Measurements from ENCODE around the gene TEX28.
"Not testable (repeated sequence)": the region's sequence is repeated elsewhere in the genome, so short reads cannot be mapped to it uniquely, and the experiment has no call there.

The TEX28 gene, protein sequence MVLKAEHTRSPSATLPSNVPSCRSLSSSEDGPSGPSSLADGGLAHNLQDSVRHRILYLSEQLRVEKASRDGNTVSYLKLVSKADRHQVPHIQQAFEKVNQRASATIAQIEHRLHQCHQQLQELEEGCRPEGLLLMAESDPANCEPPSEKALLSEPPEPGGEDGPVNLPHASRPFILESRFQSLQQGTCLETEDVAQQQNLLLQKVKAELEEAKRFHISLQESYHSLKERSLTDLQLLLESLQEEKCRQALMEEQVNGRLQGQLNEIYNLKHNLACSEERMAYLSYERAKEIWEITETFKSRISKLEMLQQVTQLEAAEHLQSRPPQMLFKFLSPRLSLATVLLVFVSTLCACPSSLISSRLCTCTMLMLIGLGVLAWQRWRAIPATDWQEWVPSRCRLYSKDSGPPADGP

DNA sequence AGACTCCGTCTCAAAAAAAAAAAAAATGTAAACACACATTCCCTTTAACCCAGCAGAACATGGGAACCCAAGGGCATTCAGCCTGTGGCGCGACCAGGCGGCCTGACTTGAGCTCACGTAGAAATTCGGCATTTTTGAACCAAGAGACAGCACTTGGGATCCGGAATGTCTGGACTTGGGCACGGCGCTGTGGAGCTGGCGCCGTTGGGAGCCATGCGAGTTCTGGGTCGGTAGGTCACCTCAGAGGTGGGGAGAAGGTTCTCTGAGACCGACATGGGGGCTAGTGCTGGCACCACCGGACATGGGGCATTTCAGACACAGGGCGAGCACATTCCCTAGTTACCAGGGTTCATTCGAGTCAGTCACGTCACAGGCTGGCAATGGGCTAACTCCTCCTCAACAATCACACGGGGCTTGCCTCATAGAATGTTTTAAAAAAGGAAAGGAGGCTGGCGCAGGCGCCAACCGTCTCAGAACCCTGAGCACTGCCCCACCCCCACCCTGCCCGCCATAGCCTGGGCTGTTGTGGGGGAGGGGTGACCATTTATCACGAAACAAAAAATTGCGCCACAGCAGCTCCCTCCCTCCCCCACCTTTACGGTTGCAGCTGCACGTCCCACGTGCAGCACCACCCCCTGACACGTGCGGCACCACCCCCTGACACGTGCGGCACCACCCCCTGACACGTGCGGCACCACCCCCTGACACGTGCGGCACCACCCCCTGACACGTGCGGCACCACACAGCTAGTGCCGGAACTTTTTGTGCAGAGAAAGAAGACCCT is at the start of gene TEX28:
TEX28 (minus strand) TSS at position 334 of the 784 bp plus-strand sequence. CDS start 3,007 bp downstream, outside the sequence.
- DNase-seq: no peak

DNA sequence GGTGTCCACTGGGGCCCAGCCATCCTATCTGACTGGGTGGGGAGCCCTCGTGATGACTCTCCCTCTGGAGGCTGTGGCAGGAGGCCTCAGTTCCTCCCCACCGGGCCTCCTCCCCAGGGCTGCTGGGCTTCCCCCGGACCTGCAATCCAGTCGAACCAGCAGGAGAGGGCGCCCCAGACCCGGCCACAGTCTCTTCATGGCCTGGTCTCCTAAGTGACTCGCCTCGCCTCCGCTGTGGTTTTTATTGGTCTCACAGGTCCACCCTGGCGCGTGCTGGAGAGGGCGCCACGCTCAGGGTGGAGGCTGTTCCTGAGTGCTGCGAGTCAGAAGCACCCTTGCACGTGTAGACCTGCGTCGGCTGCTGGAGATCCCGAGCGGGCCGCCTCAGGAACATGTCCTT is 48.7 kb upstream of the TEX28 start:
- not testable (repeated sequence) for DNase-seq

DNA sequence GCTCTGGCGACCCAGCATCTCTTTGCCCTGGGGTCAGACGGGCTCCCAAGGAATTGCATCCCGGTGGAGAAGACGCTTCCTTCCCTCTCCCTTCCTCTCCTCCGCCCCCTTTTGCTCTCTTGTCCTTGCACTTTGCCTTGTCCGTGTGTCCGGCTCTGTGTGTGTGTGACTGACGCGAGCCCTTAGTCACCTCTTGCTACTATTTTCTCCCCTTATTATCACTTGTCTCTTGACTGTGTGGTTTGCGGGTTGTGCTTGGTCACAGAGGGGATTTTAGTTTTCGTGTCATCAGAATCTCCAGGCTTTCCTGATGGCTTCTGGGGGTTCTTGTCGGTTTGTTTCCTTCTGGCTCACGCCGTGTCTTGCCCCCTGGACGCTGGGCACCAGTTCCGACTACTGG is 48.1 kb upstream of the TEX28 start:
- DNase-seq: not testable (repeated sequence)

DNA sequence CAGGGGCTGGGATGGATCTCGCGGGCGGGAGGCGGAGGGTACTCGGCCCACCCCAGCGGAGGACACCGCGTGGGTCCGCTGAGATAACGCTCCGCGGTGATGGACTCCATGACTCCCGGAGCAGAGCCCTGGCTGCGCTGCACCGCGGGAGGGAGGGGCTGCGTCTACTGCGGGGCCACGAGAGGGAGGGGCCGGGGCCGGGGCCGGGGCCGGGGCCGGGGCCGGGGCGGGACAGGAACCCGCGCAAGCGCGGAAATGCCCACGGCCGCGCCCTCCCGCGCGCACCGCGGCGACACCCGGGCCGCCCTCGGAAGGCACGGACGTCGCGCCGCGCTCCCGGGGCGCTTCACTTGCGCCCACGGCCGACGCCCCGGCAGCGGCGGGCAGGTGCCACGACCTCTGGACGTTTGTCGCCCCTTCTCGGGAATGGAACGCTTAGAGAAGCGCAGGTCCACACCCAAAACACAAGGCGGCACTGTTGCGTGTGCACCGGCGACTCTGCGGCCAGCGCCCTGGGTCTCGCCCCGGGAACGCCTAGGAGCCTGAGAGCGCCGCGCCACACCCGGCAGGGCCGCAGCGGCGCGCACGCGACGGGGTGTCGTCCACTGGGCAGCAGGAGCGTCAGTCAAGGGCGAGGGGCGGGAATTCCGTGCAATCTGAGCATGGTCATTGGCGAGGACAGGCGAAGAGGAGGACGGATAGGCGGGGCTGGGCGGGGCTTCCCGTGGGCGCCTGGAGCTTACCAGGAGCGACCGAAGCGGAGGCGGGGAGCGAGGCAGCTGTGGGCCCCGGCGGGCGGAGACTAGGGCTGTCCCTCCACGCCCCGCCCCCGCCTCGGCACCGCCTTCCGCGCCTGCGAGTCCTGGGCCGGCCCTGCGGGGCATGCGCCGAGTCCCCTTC is 46.7 kb upstream of the TEX28 start:
- not testable (repeated sequence) for DNase-seq

DNA sequence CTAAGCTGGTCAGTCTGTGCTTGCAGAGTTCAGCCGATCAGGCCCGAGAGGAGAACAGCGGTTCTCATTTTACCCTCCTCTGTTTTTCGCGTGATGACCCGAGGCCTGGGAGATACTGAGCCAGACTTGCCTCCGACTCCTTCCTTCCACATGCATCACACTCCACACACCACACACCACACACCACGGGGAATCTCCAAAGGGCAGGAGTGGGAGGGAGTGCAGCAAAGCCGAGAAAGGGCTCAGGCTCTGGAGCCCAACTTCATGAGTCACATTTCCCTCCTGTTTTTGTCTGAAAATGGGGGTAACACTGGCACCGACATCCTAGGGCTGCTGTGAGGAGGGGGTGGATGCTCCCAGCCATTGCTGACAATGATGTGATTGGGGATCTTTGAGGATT is 39.6 kb upstream of the TEX28 start:
- DNase-seq: no peak

DNA sequence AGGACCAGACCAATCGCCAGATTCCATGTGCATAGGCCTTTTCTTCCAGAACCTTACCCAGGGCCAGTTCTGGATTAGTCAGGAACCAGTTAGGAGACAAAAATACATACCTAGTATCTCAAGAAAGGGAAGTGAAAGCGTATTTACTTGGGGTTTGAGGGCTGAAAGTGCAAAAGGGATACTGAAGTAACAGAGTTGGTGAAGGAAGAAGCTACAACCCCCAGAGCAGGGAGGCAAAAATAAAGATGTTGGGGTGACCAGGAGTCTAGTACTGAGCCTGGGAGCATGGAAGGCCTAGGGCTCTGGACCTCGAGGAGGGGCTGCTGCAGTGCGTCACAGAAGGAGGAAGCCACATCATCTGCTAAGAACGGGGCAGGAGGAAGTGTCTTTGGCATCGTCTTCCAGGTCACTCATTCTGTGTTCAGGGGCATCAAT is 38.9 kb upstream of the TEX28 start:
- no peak for DNase-seq

DNA sequence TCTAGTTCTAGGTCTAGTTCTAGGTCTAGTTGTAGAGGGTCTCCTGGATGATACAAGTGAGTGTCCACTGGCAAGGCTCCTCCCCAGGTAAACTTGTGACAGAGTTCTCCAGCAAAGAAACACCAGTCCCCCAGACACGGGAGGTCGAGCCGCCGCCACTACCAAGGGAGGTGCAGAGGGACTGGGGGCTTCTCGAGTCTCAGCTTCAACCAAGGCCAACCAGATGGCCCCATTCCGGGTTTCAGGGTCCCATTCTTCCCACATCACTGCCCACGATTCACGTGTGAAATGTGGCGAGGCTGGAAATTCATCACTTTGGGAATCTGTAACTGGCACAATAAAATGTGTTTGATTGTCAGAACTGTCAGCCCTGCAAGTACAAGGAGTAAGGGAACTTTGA is 38.2 kb upstream of the TEX28 start:
- no peak for DNase-seq

DNA sequence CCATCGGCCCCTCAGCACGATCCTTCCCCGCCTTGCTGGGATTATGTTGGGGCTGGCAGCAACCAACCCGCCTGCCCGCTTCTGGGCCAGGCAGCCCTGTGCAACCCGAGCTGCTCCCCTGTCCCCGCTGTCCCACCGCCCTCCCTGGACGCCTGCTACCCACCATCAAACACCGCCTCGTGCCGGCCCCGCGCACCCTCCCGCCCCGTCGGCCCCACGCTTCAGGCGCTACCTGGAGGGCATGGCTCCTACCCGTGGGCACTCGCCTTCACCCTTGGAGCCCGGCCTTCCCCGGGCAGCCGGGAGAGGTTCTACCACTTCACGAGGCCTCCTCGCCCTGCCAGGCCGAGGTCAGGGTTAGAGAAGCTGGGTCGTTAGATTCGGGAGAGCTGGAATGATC is 37.6 kb upstream of the TEX28 start:
- DNase-seq: no peak

DNA sequence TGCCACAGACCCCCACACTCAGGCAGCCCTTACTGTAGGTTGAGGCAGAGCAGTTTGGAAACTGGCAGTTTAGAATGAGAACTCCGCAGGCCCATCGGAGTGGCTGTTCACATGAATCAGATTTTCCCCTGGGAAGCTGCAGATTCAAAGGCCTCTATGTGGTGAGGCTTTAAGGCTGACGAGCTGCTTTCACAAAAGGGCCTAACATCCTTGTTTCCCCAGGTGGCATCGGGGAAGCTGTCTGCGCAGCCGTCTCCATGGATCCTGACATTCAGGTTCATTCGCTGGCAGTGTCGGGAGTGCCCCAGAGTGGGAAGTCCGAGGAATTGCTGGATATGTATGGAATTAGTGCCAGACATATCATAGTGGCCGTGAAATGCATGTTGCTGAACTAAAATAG is 34.4 kb upstream of the TEX28 start:
- DNase-seq: no peak

DNA sequence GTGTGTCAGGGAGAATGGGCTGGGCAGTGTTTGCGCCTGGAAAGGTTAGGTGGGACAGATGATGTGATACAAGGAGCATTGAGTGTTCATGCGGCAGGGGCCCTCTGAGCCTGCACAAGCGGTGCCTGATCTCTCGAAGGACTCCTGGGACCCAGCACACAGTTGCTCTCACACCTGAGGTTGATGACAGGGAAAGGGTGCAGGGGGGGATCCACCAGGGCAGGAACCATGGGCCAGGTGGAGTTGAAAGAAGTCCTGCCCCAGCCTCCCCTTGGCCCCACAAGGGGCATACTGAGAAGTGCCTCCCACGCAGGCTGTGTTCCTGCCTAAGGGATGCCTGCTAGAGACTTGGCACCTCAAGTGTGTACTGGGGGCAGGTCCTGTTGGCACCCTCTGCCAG is 33.7 kb upstream of the TEX28 start:
- no peak for DNase-seq

DNA sequence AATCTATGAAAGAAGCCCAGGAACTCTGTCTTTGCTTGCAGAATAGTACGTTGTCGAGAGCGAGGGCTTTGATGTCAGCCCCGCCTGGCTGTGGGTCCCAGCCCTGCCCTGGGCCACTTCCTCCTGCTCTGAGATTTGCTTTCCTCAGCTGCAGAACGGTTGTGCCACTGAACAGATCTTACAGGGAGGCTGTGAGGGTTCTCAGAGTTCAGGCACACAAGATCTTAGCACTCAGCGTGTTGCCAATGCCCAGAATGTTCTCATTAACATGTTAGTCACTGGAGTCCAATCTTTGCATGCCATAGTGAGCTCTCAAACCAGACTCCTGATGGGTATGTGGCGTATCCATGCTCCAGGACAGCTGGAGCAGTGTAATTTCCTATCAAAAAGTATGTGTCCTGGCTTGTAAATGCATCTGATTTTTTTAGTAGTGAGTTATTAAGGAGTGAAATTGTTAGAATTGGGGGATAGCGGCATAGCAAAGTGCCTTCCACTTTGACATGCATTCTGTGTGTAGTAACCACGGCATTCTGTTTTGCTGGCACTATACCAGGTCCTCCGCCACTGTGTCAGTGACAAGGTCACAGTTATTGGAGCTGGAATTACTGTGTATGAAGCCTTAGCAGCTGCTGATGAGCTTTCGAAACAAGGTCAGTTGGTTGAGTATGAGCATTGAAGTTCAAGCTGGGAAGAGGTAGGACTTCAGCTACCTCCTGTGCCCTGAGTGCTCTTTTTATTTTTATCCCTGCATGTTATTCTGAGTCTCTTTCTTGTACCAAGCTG is 32.3 kb upstream of the TEX28 start:
- DNase-seq: no peak

DNA sequence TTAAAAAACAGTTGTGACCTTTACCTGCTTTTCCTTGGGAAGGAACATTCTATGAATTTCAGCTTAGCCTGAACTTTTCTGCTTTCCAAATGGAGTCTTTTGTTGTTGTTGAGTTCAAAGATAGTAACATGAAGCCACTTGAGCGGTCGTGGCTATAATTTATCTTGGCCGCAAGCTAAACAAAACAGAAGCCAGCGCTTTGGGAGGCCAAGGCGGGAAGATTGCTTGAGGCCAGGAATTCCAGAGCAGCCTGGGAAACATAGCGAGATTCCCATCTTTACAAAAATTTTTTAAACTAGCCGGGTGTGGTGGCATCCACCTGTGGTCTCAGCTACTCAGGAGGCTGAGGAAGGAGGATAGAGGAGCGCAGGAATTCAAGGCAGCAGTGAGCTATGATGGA is 30.6 kb upstream of the TEX28 start:
- no peak for DNase-seq

DNA sequence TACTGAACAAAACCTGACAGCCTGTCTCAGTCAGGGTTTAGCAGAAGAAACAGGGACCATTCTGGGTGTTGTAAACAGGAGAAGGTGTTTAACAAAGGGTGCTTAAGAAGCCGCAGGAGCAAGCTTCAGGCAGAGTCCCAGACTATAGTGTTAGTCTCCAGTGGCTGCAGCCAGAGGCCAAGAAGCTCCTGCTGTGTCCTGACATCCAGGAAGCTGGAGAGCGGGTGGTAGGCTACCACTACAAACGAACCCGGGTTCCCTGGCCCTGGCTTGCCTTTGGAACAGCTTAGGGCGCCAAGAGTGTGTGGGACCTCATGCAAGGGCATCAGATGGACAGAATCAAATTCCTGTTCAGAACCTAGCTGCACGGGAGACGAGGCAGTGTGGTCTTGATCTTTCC is 28.6 kb upstream of the TEX28 start:
- DNase-seq: no peak

DNA sequence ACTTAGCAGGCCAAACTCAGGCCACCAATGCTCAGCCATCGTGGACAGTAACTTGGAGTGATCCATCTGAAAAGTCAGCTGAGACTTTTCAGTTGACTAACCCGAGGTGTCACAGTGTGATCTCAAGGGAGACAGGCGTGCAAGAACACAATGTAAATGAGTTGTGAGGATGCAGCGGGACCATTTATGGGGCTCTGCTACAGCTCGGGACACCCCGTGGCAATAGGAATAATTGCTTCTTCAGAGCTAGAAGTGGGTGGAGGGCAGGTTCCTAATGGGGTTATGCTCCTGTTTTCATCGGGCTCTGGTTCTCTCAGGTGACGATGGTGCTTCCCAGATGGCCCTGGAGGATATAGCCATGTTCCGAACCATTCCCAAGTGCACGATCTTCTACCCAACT is 28.0 kb upstream of the TEX28 start:
- no peak for DNase-seq

DNA sequence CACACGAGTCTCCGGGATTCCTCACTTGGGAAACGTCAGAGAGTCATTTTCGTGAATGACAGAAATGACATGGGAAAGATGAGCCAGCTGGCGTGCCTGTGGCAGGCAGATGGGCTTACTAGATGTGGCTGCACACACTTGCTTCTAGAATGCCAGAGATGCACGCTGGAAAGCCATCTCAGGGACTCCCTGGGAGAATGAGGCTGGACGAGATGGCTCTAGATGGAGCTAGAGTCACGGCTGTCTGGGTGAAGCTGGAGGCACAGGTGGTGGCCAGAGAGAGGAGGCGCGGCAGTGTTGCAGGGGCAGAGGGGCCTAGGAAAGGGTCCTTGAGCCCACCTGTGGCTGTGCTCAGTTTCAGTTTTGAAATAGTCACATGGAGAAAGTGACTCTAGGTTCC is 26.7 kb upstream of the TEX28 start:
- DNase-seq: no peak

DNA sequence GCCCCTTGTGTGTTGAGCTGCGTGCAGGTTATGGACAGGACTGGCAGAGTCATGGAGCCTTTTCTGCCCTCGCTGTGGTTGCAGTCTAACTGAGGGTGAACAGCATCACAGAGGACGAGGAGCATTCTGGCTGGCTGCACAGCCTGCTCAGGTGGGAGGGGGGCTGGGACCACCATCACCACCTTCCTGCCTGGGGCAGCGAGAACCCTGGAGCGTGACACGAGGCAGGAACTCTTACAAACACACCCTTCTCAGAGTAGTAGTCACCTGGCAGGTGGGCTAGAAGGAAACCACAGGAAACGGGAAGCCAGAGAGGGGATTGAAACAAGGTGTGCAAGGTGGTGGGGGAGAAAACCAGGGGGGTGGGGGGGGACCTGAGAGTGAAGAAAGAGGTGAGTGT is 26.2 kb upstream of the TEX28 start:
- no peak for DNase-seq

DNA sequence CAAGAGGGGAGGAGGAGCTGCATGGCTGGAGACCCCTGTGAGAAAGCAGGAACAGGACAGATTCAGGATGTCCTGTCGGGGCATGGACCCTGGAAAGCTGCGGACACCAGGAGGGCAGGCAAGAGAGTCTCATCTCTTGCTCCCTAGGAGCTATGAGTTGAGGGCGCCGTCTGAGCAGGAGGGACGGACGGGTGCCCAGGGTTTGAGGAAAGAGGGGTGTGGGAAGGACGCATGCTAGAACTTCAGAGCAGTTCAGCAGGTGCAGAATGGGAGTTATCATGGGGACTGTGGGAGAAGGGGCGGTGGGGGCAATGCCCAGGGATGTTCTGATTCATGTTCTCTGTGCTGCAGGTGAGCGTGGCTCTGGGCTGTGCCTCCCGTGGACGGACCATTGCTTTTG is 25.5 kb upstream of the TEX28 start:
- DNase-seq: no peak

DNA sequence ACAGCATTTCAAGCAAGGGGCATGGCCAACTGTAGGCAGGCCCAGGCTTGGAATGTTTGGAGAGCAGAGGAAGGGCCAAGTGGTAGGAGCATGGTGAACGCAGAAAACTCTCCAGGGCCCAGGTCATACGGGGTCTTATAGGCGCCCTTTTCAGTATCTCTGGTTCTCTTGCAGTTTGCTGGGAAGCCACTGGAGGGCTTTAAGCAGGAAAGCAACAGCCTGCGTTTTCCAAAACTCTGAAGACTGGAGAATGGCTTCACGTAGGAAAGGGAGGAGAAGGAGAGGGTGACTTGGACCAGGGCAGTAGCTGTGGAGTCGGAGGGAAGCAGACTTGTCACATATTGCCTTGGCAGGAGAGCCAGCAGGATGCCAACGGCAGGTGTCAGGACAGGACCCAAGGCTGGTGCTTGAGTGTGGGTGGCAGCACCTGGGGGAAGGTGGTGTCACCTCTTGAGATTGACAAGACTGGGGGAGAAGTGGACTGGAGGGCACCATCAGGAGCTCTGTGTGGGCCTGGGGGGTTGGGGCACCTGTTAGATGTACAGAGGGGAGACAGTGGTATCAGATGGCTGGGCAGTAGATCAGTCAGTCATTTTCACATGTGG is 22.6 kb upstream of the TEX28 start:
- DNase-seq: no peak

DNA sequence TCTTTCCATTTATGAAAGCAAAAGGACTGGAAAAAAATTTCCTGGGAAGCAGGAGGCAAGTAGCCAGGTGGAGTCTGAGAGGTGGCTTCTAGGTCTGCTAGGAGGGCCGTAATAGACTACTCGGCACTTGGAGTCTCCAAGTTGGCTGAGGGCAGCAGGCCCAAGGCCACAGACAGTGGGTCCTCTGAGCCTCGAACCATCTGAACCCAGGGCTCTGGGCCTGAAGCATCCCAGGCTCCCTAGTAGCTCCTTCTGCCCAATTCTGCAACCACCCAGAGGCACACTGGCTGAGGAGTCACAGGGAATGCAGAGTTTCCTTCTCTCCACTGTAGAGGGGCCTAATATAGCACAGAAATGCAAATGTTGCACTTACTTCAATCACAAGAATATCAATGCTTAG is 20.5 kb upstream of the TEX28 start:
- DNase-seq: no peak

DNA sequence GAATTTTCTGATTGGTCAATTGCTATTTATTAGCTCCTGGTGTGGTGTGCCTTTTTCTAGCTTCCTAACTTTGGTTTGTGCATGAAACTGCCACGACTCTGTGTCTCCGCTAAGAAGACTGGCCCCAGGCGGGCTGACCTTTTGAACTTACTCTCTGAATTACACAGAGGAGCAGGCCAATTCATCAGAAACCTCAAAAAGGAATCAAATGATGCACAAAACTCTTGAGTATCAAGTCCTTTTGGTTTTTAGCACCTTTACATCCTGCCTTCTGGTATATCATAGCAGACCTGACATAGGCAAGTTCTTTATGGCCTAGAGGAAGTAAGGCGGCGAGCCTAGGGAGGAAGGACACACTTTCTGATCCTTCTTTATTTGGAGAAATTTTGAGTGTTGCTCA is 18.2 kb upstream of the TEX28 start:
- no peak for DNase-seq

DNA sequence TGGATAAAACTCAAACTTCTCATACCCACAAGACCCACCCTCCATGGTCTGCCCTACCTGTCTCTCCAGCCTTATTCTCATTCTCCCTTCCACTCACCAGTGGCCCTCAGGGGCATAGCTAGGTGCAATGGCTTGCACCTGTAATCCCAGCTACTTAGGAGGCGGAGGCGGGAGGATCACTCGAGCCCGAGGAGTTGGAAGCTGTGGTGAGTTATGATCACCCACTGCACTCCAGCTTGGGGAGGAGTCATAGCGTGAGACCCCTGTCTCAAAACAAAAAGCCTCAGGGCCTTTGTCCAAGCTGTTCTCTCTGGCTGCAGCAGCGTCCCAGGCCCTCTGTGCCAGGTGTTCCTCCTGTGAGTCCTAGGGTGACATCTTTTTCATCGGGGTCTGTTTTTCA is 17.2 kb upstream of the TEX28 start:
- no peak for DNase-seq

Data from NCI-H1436 treated with DMSO at 0.1 percent for 48 hours (cell line).